Smooth muscle cell (in vitro differentiated cells): Measurements from ENCODE around the gene RND2. TPM values are rescaled to one million over a fixed set of nuclear protein-coding genes. Genes with fewer than 3 reads are reported as not detected.

Experiments
- DNase-seq: peaks from one replicate; lab custom pipeline; 2025; ENCODE audit not compliant: unreplicated experiment; lab: John Stamatoyannopoulos, UW
- H2AFZ ChIP-seq: fragments of 200-600 bp; sonication (generic); 2 replicates; pipeline ENCODE4 v1.6.0; 2016; ENCODE audit warnings: antibody characterized with exemption, low read depth, mild to moderate bottlenecking
- H3F3A ChIP-seq: fragments of 200-600 bp; sonication (generic); 2 replicates; pipeline ENCODE4 v1.6.0; 2017; ENCODE audit warnings: antibody characterized with exemption, low read depth
- H3K27ac ChIP-seq: fragments of 200-600 bp; sonication (generic); 2 replicates; pipeline ENCODE4 v1.5.1; 2016; ENCODE audit warnings: low read depth, mild to moderate bottlenecking
- H3K27me3 ChIP-seq: fragments of 200-600 bp; sonication (generic); 2 replicates; pipeline ENCODE4 v1.6.1; 2016; ENCODE audit warnings: low read depth, mild to moderate bottlenecking
- H3K36me3 ChIP-seq: fragments of 200-600 bp; sonication (generic); 2 replicates; pipeline ENCODE4 v1.5.1; 2016; ENCODE audit warnings: low read depth
- H3K4me1 ChIP-seq: fragments of 200-600 bp; sonication (generic); 2 replicates; pipeline ENCODE4 v1.5.1; 2016; ENCODE audit warnings: low read depth
- H3K4me2 ChIP-seq: fragments of 200-600 bp; sonication (generic); 2 replicates; pipeline ENCODE4 v1.6.0; 2016; ENCODE audit warnings: mild to moderate bottlenecking
- H3K4me3 ChIP-seq: fragments of 200-600 bp; sonication (generic); 2 replicates; pipeline ENCODE4 v1.5.1; 2016; ENCODE audit warnings: mild to moderate bottlenecking
- H3K79me2 ChIP-seq: fragments of 200-600 bp; sonication (generic); 2 replicates; pipeline ENCODE4 v1.6.0; 2016; ENCODE audit warnings: low read depth, mild to moderate bottlenecking
- H3K9ac ChIP-seq: fragments of 200-600 bp; sonication (generic); 2 replicates; pipeline ENCODE4 v1.6.0; 2016; ENCODE audit warnings: low read depth
- H3K9me3 ChIP-seq: fragments of 200-600 bp; sonication (generic); replicated peaks from 2 replicates; pipeline ENCODE4 v1.5.1; 2016; ENCODE audit warnings: low read depth
- H4K20me1 ChIP-seq: fragments of 200-600 bp; sonication (generic); 2 replicates; pipeline ENCODE4 v1.6.0; 2016; ENCODE audit warnings: low read depth
- CTCF ChIP-seq: fragments of 200-600 bp; sonication (generic); IDR thresholded peaks from 2 replicates; pipeline ENCODE4 v1.5.1; 2017; ENCODE audit warnings: borderline replicate concordance, mild to moderate bottlenecking, antibody characterized with exemption; ENCODE audit not compliant: insufficient read depth, poor library complexity, severe bottlenecking
- WGBS: methylation state at CpG from one replicate; pipeline ENCODE4 v1.1.7; 2016; ENCODE audit warnings: low lambda C conversion rate; 5-methylcytosine and 5-hydroxymethylcytosine counted together
- polyA plus RNA-seq: library from polyadenylated mRNA; unstranded; fragments of >200 nt; fragmentation: Nextera tagmentation; extraction: Ambion mirVana; gene quantifications from 2 replicates; pipeline ENCODE4 v1.2.1, GENCODE V29; 2016
- total RNA-seq: library from RNA; depleted of rRNA; stranded (reverse); fragments of >200 nt; gene quantifications from 2 replicates; pipeline ENCODE4 v1.2.3, GENCODE V29; 2014

The RND2 gene
- total and polyA plus RNA-seq, 2 experiments from 2014 or later: 0.27 to 1.1 TPM

GRCh38 chr17:43069368-43069898 is 44.4 kb downstream of the RND2 start:
- Histone ChIP-seq H3F3A (no peaks in the 10 kb centered on the region), H3K36me3 (no peaks in the 10 kb centered on the region), H3K4me2 (no peak overlapping the region), H3K79me2 (no peaks in the 10 kb centered on the region), H3K27ac (no peak overlapping the region), H4K20me1 (no peaks in the 10 kb centered on the region), H3K27me3 (no peaks in the 10 kb centered on the region), H2AFZ (no peak overlapping the region), H3K4me3 (no peak overlapping the region), H3K9ac (no peak overlapping the region), H3K9me3 (no peaks in the 10 kb centered on the region), H3K4me1 (no peaks in the 10 kb centered on the region)
- 94% methylated on average over 3 of the region's 3 CpGs for WGBS
- no peak for TF ChIP-seq CTCF
- DNase-seq: no peak

DNA sequence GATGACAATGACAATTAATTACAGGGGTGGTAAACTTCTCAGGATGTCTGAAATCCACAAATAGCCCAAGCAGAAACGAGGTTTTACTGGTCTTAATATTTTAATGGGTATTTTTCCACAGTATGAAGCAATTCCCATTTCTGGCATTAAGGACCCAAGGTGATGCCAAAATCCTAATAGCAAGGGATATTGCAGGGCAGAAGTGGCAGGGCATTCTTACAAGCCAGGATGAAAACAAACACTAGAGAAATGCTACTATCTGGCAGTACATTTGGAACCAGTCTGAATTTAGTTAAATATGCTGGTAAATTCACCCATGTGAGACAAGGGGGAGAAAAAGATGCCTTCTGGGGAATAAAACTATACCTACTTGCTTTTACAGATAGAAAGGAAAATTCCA is 45.2 kb downstream of the RND2 start:
- no peak overlapping the region for H3K27ac ChIP-seq
- no peak overlapping the region for H3K4me3 ChIP-seq
- no peak for DNase-seq
- WGBS: 96% methylated on average over 1 of the region's 1 CpG
- H4K20me1 ChIP-seq: no peaks in the 10 kb centered on the region
- H2AFZ ChIP-seq: no peak overlapping the region
- H3F3A ChIP-seq: no peaks in the 10 kb centered on the region
- no peaks in the 10 kb centered on the region for H3K9me3 ChIP-seq
- no peak overlapping the region for H3K9ac ChIP-seq
- no peaks in the 10 kb centered on the region for H3K36me3 ChIP-seq
- no peaks in the 10 kb centered on the region for H3K4me1 ChIP-seq
- H3K79me2 ChIP-seq: no peaks in the 10 kb centered on the region
- H3K27me3 ChIP-seq: no peaks in the 10 kb centered on the region
- no peak overlapping the region for H3K4me2 ChIP-seq
- TF ChIP-seq CTCF: no peak

- H3K9me3 ChIP-seq: no peaks in the 10 kb centered on the region
- no peak overlapping the region for H3K27ac ChIP-seq
- no peaks in the 10 kb centered on the region for H3K4me1 ChIP-seq
- no peaks in the 10 kb centered on the region for H3F3A ChIP-seq
- H3K4me2 ChIP-seq: no peak overlapping the region
- H3K9ac ChIP-seq: no peak overlapping the region
- no peak overlapping the region for H2AFZ ChIP-seq
- H3K4me3 ChIP-seq: no peak overlapping the region
- WGBS: 92% methylated on average over 1 of the region's 1 CpG
- H3K79me2 ChIP-seq: no peaks in the 10 kb centered on the region
- H4K20me1 ChIP-seq: no peaks in the 10 kb centered on the region
- H3K27me3 ChIP-seq: no peaks in the 10 kb centered on the region
- TF ChIP-seq CTCF: no peak
- H3K36me3 ChIP-seq: no peaks in the 10 kb centered on the region
- DNase-seq: no peak
Measured at GRCh38 chr17:43070872-43071271, 45.8 kb downstream of the RND2 start.

GRCh38 chr17:43074869-43075268 is 49.8 kb downstream of the RND2 start:
- H2AFZ ChIP-seq: no peak overlapping the region
- no peak overlapping the region for H3K4me2 ChIP-seq
- no peak for DNase-seq
- no peaks in the 10 kb centered on the region for H3K79me2 ChIP-seq
- H3K9me3 ChIP-seq: no peaks in the 10 kb centered on the region
- no peak overlapping the region for H3K27ac ChIP-seq
- H4K20me1 ChIP-seq: no peaks in the 10 kb centered on the region
- H3K4me3 ChIP-seq: no peak overlapping the region
- no peak for TF ChIP-seq CTCF
- H3K4me1 ChIP-seq: no peaks in the 10 kb centered on the region
- H3K36me3 ChIP-seq: no peaks in the 10 kb centered on the region
- WGBS: 91% methylated on average over 4 of the region's 4 CpGs
- no peaks in the 10 kb centered on the region for H3F3A ChIP-seq
- no peaks in the 10 kb centered on the region for H3K27me3 ChIP-seq
- no peak overlapping the region for H3K9ac ChIP-seq
